ENCODE results near the gene BEND2.

BEND2 gene

GRCh38 chrX:18136816-18137215 is 83.9 kb downstream of the BEND2 start:
- no peak for DNase-seq

- DNase-seq, result no peak
Observed at GRCh38 chrX:18133605-18134004, 87.1 kb downstream of the BEND2 start.

- DNase-seq, result no peak
Observed at GRCh38 chrX:18129690-18130089, 91.0 kb downstream of the BEND2 start.

GRCh38 chrX:18126971-18127370 is 93.7 kb downstream of the BEND2 start:
- DNase-seq, result no peak

DNA sequence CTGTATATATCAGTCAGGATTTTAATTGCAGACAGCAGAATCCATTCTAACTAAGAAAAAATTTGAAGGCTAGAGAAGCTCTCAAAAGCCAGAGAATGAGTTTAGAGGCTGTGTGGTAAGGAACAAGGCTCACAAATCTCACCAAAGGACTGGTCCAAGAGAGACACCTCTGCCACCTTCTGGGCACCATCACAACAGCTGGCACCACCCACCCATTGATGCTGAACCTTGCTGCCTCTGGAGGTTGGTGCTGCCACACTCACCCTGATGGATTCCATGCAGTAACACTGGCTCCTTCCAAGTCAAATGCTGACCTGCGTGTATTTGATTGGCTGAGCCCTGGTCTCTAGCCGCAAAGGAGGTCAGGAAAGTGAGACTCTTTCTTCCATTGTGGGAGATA is 100.8 kb downstream of the BEND2 start:
- no peak for DNase-seq

Data from suppressor macrophage (primary cell).